Inflammatory macrophage treated with lipopolysaccharide for 1 hour (primary cell): ENCODE data around the gene TREML4.
"Not testable (repeated sequence)": the region's sequence is repeated elsewhere in the genome, so short reads cannot be mapped to it uniquely, and the experiment has no call there.

Source experiments
- DNase-seq, 2 donors: peaks; one replicate each; pipeline ENCODE4 v3.0.0-alpha.2; 2020 to 2022

TREML4 gene, protein sequence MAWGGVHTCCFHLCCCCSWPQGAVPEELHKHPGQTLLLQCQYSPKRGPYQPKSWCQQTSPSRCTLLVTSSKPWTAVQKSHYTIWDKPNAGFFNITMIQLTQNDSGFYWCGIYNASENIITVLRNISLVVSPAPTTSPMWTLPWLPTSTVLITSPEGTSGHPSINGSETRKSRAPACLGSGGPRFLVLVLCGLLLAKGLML

DNA sequence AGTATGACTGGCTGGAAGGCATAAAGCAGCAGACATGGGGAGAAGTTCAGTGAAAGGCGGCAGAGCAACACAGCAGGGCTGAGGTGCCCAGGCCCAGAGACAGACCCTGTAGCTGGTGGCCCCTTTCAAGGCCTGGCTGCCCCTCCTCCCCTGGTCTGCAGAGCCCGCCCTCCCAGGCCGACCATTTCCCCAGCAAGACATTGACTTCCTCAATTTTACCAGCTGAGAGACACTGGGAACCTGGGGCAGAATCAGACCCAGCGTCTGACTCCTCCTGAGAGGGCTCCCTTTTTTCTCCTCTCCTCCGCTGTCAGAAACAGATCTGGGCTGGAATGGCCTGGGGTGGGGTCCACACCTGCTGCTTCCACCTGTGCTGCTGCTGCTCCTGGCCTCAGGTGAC, at the start of gene TREML4:
Gene TREML4, plus strand, starts transcription at position 254 of the 400 bp plus-strand sequence. Its CDS starts 79 bp downstream, at position 333.
- peak in 1 of 2 donors; percentile 43 for DNase-seq

DNA sequence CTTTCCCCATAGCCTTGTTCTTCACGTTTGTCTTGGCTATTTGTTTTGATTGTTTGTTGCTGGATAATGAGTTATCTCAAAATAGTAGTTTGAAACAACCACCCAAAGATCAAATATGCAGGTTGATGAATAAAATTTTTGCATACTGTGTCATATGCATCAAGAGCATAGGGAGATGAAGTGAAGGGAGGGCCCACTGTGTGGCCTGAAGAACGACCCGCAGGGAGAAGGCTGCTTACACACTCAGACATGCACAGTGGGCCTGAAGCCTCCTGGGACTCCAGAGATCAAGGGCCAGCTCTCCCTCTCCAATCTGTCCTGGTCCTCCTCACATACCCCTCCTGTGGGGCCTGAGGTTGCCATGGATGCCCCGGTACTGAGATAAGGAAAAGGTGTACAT, 49.0 kb upstream of the TREML4 start:
- no peak for DNase-seq

GRCh38 chr6:41181566-41181965, 46.6 kb upstream of the TREML4 start:
- no peak for DNase-seq

DNA sequence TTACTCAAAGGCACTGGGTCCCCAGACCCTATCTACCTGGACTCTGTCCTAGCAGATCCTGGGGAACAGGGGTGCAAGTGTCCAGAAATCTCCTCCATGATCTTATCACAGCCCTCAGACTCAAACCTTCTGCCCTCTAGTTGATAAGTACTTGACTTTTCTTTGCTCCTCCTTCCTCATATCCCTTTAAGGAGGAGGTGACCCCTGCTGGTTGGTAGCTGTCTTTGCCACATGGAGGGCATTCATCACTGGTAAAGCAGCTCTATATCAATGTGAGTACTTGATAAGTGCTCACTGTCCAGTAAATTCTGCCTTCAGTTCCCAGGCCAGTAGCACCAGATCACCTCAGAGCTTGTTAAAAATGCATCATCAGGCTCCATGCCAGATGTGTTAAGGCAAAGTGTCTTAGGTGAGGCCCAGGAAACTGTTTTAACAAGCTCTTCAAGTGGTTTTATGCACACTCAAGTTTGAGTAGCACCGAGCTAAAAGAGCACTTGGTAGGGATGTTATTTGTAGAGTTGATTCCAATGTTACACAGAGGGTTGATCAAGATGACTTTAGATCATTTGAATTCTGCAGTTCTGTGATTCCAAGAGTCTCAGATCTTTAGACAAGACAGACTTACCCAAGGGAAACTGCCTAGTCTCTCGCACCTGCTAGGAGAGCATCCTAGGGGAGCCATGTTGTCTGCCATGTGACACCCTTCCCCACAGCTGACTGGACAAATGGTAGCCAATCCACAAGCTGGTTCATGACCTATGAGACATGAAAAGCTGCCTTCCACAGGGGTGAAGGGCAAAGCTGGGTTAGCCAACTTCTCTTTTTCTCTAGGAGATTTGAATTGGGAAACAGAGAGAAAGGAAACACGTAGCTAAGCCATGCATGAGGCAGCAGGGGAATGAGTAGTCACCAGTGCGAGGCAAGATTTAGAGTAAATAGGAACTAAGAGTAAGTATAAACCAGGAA, 45.8 kb upstream of the TREML4 start:
- peak; percentile 93 to 98 for DNase-seq

DNA sequence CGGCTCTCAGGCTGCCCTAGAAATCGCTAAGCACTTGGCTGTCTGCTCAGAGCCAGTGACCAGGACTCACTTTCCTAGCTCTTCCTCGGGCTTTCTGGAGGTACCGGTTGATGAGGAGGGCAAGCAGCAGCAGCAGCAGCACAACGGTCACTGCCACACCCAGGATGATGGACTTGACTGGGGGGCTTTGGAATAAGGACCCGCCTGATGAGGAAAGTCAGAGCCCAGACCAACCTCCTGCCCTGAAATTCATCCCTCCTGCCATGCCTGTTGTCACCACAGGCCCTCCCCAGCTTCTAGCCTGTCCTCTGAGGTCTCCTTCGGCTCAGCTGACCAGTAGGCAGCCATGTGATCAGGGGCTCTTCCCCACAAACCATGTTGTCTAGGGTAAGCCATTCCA, 43.4 kb upstream of the TREML4 start:
- no peak for DNase-seq

GRCh38 chr6:41186031-41186562, 42.1 kb upstream of the TREML4 start:
- DNase-seq, result peak; percentile 48 to 63

DNA sequence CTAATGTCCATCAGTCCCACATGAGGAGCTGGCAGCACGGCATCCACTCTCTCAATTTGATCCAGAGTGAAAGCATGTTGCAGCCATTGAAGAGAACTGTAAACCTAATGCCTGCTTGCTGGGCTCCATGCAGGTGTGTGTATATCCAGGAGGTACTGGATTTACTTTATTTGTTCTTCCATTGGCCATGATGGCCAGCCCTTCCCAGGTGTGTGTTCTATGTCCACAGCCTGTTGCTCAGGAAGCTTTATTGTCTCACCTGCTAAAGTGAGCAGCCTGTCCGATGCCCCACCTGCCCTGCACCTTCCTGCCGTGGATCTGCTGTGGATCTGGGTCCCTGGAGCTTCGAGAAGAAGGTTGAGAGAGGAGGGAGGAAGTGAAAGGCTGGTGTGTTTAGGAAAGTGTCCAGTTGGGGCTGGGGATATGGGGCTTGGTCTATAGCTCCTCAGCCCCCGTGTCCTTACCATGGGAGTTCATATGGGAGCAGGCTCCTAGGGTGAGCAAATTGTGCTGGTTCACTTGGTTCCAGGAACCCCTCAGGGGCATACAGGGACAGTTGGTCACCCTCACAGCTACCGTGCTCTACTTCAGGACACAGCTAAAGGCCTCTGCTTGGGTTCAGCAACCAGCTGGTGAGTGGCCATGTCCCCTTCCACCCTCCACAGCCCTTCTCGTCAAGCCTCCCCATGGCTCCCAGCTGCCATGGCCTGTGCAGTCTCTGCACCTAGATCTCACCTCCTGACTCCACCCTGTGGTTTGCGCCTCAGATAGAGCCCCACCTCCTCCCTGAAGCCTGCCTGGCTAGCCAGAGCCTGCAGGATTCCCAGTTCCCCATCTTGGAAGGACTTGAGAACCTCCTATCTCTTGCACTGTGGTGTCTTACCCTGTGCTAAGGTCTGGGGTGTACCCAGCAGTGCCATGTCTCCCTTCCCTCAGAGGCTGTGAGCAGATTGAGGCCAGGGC, 39.9 kb upstream of the TREML4 start:
- DNase-seq, result no peak

DNA sequence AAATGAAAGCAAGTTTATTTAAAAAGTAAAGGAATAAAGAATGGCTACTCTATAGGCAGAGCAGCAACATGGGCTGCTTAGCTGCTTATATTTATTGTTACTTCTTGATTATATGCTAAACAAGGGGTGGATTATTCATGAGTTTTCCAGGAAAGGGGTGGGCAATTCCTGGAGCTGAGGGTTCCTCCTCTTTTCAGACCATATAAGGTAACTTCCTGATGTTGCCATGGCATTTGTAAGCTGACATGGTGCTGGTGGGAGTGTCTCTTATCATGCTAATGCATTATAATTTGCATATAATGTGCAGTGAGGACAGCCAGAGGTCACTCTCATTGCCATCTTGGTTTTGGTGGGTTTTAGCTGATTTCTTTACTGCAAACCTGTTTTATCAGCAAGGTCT, 39.1 kb upstream of the TREML4 start:
- not testable (repeated sequence) for DNase-seq

GRCh38 chr6:41189967-41190366, 38.2 kb upstream of the TREML4 start:
- DNase-seq, result no peak

- no peak for DNase-seq
These were observed 37.4 kb upstream of the TREML4 start for GRCh38 chr6:41190791-41191190.

- DNase-seq, result peak; percentile 32 to 41
These were observed 36.6 kb upstream of the TREML4 start for GRCh38 chr6:41191569-41191968.

DNA sequence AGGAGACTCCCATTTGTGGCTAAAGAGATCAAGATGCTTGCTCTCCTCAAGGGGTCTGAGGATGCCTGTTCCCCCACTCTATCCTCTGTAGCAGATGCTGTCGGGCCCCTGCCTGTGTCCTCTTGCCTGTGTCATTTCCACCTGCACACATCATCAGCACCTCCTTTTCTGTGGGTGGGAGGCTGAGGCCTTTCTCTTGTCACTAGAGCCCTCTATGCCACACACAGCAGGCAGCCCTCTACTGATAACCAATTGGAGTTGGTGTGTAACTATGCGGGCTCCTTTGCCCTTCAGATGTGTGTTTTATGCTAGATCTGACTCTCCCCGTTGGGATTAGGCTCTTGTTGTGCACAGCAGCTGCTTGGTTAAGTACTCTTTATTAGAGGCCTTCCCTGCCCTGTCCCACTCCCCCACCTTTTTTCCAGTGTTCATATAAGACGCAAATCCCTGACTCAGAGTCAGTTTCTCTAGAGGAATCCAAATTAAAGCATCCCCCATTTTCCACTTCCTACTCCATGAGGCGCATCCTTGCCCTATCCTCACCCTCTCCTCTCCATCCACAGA, 34.9 kb upstream of the TREML4 start:
- no peak for DNase-seq

- DNase-seq, result no peak
These were observed 34.3 kb upstream of the TREML4 start for GRCh38 chr6:41193884-41194283.

DNA sequence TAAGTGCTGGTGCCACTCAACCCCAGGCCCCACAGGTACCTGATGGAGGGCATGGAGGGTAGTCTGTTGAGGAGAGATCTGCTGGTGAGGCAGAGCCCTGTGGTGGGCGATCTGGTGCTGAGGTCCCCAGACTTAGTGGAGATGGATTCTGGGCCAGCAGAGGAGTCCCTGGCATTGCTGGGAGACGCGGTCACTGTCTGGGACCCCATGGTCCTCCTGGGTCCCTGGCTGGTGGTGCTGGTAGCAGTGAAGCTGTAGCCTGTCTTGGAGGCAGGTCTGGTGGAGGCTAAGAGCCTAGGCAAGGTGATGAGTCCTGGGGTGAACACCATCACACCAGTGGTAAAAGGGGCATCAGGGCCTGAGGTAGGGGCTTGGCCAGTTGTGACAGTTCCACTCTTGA, 33.8 kb upstream of the TREML4 start:
- DNase-seq, result no peak

DNA sequence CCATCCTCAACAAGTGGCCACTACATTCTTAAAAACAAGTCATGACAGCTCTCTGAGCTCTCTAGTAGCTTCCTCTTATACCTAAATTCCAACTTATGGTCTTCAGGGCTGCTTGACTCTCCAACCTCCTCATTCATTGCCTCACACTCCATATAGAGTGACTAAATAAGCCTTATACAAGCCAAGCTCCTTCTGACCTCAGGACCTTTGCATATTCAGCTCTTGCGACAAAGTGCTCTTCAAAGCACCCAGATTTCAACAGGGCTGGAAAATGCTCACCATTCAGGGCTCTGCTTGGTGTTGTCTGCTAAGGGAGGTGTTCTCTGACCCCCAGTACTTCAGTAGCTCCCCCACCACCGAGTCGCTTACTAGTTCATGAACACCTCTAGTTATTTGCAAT, 30.9 kb upstream of the TREML4 start:
- peak in 1 of 2 donors; percentile 19 for DNase-seq

DNA sequence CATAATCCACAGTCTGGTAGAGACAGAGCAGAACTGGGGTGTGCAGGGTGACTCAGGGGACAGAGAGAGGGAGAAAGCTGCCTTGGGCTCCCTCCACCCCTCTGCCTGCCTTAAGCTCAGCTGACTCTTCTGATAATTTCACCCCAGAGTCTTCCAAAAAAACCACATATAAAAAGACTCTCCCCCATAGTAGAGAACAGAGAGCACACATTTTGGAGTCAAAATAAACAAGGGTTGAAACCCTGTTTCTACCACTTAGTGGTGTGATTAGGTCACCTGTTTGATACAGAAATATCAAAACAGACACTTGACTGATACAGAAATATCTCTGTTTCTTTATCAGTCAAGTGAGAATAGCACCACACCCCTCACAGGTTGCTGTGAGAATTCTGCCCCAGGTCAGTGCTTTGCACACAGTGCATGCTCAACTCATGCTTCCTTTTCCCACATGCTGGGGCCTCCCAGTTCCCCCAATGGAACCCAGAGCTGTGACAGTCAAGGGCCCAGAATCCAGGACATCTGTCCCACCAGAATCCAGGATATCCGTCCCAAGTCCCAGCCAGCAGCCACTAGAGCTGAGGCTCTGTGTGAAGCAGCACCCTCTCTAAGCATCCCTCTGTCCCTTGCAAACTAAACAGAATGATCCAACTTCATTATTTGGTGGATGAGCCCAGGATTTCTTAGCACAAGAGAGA, 28.4 kb upstream of the TREML4 start:
- DNase-seq, result no peak

- DNase-seq, result peak; percentile 31 to 60
These were observed 27.8 kb upstream of the TREML4 start for GRCh38 chr6:41200296-41200900.

DNA sequence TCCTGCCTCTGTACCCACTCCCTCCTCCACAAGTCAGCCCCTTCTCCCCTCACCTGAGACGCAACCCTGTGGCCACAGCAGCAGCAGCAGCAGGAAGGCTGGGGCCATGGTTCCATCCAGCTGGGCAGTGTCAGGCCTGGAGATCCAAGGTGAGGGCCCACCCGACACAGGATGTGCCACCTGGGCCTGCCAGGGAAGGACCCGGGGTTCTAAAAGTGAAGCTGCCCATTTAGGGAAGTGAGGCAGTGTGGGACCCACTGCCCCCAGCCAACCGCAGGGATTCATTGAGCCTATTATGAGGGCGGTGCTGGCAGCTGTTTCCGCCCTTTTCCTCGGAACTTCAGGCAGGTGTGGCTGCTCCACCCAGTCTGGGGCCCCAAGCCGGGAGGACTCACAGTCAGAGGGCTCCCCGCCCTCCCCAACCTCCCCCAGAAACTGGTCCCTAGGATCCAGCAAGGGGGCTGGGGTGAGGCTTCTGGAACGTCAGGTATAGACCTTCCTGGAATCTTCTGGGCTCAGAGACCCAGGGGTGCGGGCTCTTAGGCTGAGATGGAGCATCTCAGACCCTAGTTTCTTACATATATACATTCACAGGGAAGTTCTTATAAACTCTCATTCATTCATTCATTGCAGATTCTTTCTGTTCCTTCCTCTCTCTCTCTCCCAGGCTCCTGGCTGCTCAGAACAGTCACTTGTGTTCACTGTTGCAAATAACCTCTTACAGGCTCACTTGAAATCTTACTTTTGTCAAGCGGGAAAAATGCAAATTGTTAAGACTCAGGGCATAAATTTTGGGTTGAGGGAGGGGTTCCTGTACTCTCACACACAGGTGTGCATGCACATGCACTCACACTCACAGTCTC, 27.0 kb upstream of the TREML4 start, which contains the start of gene TREML2:
Gene TREML2, minus strand, starts transcription at position 249 of the 863 bp plus-strand sequence. Its CDS starts 141 bp downstream, at position 108.
- no peak for DNase-seq

DNA sequence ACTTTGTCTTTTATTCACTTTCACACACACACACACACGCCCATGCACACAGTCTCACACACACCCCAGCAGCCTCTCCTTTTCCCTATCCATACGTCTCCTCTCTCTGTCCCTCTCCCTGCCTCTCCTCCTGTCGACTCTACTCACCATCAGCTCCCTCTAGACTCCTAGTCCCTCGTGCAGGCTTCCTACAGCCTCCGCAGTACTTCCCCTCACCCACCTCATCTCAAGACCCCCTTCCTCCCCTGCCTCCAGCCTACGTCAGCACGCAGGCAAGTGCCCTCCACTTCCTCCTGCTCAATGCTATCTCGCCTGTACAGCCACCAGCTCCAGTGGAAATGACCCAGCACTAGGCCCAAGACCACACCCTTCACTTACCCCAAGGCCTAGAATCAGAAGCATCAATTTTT, 26.4 kb upstream of the TREML4 start:
- no peak for DNase-seq

GRCh38 chr6:41204156-41204555, 24.0 kb upstream of the TREML4 start:
- DNase-seq, result no peak
